Gastrocnemius medialis (tissue), 4 donors: Measurements from ENCODE around the gene DEDD2.

ENCODE experiments used
- POLR2A ChIP-seq, 2 donors: fragments of 450-650 bp; IDR thresholded peaks; one replicate each; pipeline ENCODE4 v1.6.1; 2017; ENCODE audit warnings: antibody characterized with exemption in 2 of 2, mild to moderate bottlenecking in 2 of 2, moderate library complexity in 2 of 2
- TF ChIP-seq, protein P1 (sequence below), 5 experiments: fragments of 450-650 bp in 3 of 5; fragments of 200-600 bp in 2 of 5; sonication (generic) in 2 of 5; IDR thresholded peaks in 4 of 5; conservative IDR thresholded peaks in 1 of 5; 1 replicate in 4 of 5; 2 replicates in 1 of 5; pipeline ENCODE4 v1.5.1; 2016 to 2019; ENCODE audit warnings: antibody characterized with exemption in 5 of 5, mild to moderate bottlenecking in 3 of 5, moderate library complexity in 3 of 5

DNA sequence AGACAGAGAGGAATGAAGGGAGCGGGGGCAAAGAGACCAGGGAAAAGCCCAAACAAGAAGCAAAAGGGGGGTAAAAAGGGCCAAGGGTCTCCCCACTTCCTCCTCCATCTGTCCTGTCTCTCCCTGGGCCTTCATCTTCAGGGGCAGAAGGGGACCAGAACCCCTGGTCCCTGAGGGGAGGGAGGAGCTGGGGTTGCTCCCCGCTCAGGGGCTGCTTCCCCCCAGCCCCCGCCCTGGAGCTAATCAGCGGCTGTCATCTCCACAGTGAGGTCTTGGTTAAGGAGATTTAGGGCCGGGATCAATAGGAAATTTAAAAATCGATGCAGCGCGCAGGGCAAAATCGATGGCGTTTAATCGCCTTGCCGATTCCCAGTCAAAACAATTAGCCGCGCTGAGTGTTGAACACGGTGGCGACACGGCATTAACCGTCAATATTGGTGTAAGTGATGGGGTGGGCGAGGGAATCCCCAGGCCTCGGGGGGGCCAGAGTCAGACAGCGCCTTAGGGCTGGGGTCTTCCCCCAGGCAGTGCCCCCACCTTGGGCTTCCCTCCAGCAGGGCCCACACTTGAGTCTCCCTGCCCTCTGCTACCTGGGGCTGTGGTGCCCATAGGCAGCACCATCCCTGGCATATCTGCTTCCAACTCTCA, 55.7 kb downstream of the DEDD2 start:
- TF ChIP-seq, protein P1, sequence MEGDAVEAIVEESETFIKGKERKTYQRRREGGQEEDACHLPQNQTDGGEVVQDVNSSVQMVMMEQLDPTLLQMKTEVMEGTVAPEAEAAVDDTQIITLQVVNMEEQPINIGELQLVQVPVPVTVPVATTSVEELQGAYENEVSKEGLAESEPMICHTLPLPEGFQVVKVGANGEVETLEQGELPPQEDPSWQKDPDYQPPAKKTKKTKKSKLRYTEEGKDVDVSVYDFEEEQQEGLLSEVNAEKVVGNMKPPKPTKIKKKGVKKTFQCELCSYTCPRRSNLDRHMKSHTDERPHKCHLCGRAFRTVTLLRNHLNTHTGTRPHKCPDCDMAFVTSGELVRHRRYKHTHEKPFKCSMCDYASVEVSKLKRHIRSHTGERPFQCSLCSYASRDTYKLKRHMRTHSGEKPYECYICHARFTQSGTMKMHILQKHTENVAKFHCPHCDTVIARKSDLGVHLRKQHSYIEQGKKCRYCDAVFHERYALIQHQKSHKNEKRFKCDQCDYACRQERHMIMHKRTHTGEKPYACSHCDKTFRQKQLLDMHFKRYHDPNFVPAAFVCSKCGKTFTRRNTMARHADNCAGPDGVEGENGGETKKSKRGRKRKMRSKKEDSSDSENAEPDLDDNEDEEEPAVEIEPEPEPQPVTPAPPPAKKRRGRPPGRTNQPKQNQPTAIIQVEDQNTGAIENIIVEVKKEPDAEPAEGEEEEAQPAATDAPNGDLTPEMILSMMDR (IDR thresholded peaks at IDR 0.05 in 4 of 5, conservative IDR thresholded peaks at IDR 0.05 in 1 of 5) = no peak
- no peak for TF ChIP-seq POLR2A (IDR thresholded peaks at IDR 0.05)
